Osteoblast (primary cell): Measurements from ENCODE around the gene FGD4. TPM values are rescaled to one million over a fixed set of nuclear protein-coding genes. Genes with fewer than 3 reads are reported as not detected.

ENCODE experiments used
- DNase-seq: peaks from one replicate; pipeline ENCODE4 v3.0.0; 2011; ENCODE audit warnings: low spot score, mixed read lengths; ENCODE audit not compliant: insufficient read length; ENCODE audit errors: missing footprints
- H2AFZ ChIP-seq: 2 replicates; pipeline ENCODE4 v1.6.0; 2011; ENCODE audit warnings: mild to moderate bottlenecking, low read length
- H3K27ac ChIP-seq: 2 replicates; pipeline ENCODE4 v1.5.1; 2011; ENCODE audit warnings: mild to moderate bottlenecking, low read depth, low read length, moderate library complexity
- H3K27me3 ChIP-seq: 2 replicates; pipeline ENCODE4 v1.6.0; 2012; ENCODE audit warnings: mild to moderate bottlenecking, control low read depth, inconsistent platforms, low read length, moderate library complexity; ENCODE audit not compliant: insufficient read depth
- H3K36me3 ChIP-seq: 2 replicates; pipeline ENCODE4 v1.5.1; 2011; ENCODE audit warnings: mild to moderate bottlenecking, low read length, control low read depth, moderate library complexity; ENCODE audit not compliant: insufficient read depth
- H3K4me1 ChIP-seq: 2 replicates; pipeline ENCODE4 v1.5.1; 2011; ENCODE audit warnings: mild to moderate bottlenecking, low read length, control low read depth, moderate library complexity; ENCODE audit not compliant: insufficient read depth
- H3K4me2 ChIP-seq: 2 replicates; pipeline ENCODE4 v1.6.0; 2011; ENCODE audit warnings: mild to moderate bottlenecking, low read length; ENCODE audit not compliant: insufficient read depth
- H3K4me3 ChIP-seq: fragments of 200-600 bp; sonication (generic); 3 replicates; pipeline ENCODE4 v1.5.1; 2012; ENCODE audit warnings: mild to moderate bottlenecking, low read length, inconsistent platforms; ENCODE audit not compliant: insufficient read depth
- H3K79me2 ChIP-seq: 2 replicates; pipeline ENCODE4 v1.6.0; 2012; ENCODE audit warnings: mild to moderate bottlenecking, low read length, control low read depth, inconsistent platforms; ENCODE audit not compliant: insufficient read depth
- H3K9me3 ChIP-seq: 2 replicates; pipeline ENCODE4 v1.5.1; 2011; ENCODE audit warnings: low read depth, low read length, control low read depth
- H4K20me1 ChIP-seq: 2 replicates; pipeline ENCODE4 v1.6.0; 2012; ENCODE audit warnings: mild to moderate bottlenecking, low read length, control low read depth; ENCODE audit not compliant: insufficient read depth
- CTCF ChIP-seq: IDR thresholded peaks from 2 replicates; pipeline ENCODE4 v1.5.1; 2011; ENCODE audit warnings: mild to moderate bottlenecking, low read depth, low read length, moderate library complexity; ENCODE audit errors: extremely low read depth
- total RNA-seq: library from RNA; depleted of rRNA; stranded (reverse); fragments of >200 nt; gene quantifications from 2 replicates; pipeline ENCODE4 v1.2.3, GENCODE V29; 2012

FGD4 gene
- total RNA-seq, 1 donor, result 11.9 TPM

GRCh38 chr12:32402170-32402569 is 2.8 kb downstream of the FGD4 start:
- peaks cover 17% of the 10 kb centered on the region for H3K27me3 ChIP-seq

GRCh38 chr12:32402946-32403345 is 3.6 kb downstream of the FGD4 start:
- Histone ChIP-seq H3K4me3 (no peak overlapping the region), H3K4me2 (no peak overlapping the region), H3K9me3 (no peaks in the 10 kb centered on the region), H3K4me1 (peaks cover 9% of the 10 kb centered on the region), H3K27ac (no peak overlapping the region), H4K20me1 (no peaks in the 10 kb centered on the region), H3K27me3 (peaks cover 17% of the 10 kb centered on the region), H3K36me3 (no peaks in the 10 kb centered on the region), H2AFZ (no peak overlapping the region), H3K79me2 (no peaks in the 10 kb centered on the region)
- TF ChIP-seq CTCF, result no peak
- DNase-seq, result no peak

More at GRCh38 chr12:32402170-32402569, 2.8 kb downstream of the FGD4 start:
- Histone ChIP-seq H3K27ac (no peak overlapping the region), H4K20me1 (no peaks in the 10 kb centered on the region), H3K4me2 (no peak overlapping the region), H3K79me2 (no peaks in the 10 kb centered on the region), H3K4me1 (peaks cover 9% of the 10 kb centered on the region), H3K9me3 (no peaks in the 10 kb centered on the region), H3K4me3 (no peak overlapping the region), H2AFZ (no peak overlapping the region), H3K36me3 (no peaks in the 10 kb centered on the region)
- no peak for TF ChIP-seq CTCF
- no peak for DNase-seq

GRCh38 chr12:32407795-32408194 is 8.4 kb downstream of the FGD4 start:
- H4K20me1 ChIP-seq, result no peaks in the 10 kb centered on the region
- TF ChIP-seq CTCF, result no peak
- H3K36me3 ChIP-seq, result no peaks in the 10 kb centered on the region
- H3K4me1 ChIP-seq, result no peaks in the 10 kb centered on the region
- no peak overlapping the region for H3K4me3 ChIP-seq
- H3K27me3 ChIP-seq, result no peaks in the 10 kb centered on the region
- no peak for DNase-seq
- no peak overlapping the region for H2AFZ ChIP-seq
- no peak overlapping the region for H3K4me2 ChIP-seq
- H3K9me3 ChIP-seq, result no peaks in the 10 kb centered on the region
- no peak overlapping the region for H3K27ac ChIP-seq
- no peaks in the 10 kb centered on the region for H3K79me2 ChIP-seq

- Histone ChIP-seq H3K4me1 (no peaks in the 10 kb centered on the region), H2AFZ (no peak overlapping the region), H3K27ac (no peak overlapping the region), H3K9me3 (no peaks in the 10 kb centered on the region), H3K27me3 (no peaks in the 10 kb centered on the region), H3K79me2 (no peaks in the 10 kb centered on the region), H3K4me3 (no peak overlapping the region), H4K20me1 (no peaks in the 10 kb centered on the region), H3K36me3 (no peaks in the 10 kb centered on the region), H3K4me2 (no peak overlapping the region)
- TF ChIP-seq CTCF, result no peak
- no peak for DNase-seq
Measured at GRCh38 chr12:32413412-32413811, 14.1 kb downstream of the FGD4 start.
